ENCODE measurements around the gene NOP16.

- TF ChIP-seq POLR2A (IDR thresholded peaks at IDR 0.05; ENCODE audit: low read length): no peak
- no peak for TF ChIP-seq GATA1 (IDR thresholded peaks at IDR 0.05; ENCODE audit: low read depth, low read length)
These were observed 1.9 kb downstream of the NOP16 start for GRCh38 chr5:176386491-176386890.
